Neuronal stem cell (in vitro differentiated cells): Measurements from ENCODE around the gene SEMA3F. TPM values are rescaled to one million over a fixed set of nuclear protein-coding genes. Genes with fewer than 3 reads are reported as not detected.

Experiments used
- small RNA-seq: library from polyadenylated mRNA; stranded (forward); fragments of <200 nt; extraction: miRNeasy Mini kit (QIAGEN cat#:217004); gene quantifications from one replicate; pipeline ENCODE3, GENCODE V24; 2013; ENCODE audit not compliant: insufficient read depth

The SEMA3F gene

Small RNA genes within 50 kb of the gene (small RNA-seq; reads per million reads assigned to genes)
- gene MIR566 (not detected), gene MIR5787 (not detected)
